ENCODE results near the gene PKN2.
"Not testable (repeated sequence)": the region's sequence is repeated elsewhere in the genome, so short reads cannot be mapped to it uniquely, and the experiment has no call there.

Gene PKN2

GRCh38 chr1:88680911-88681622 lies 3.0 kb upstream of the PKN2 start:
- DNase-seq = no peak

- no peak for DNase-seq
These were observed 597 bp downstream of the PKN2 start for GRCh38 chr1:88684482-88685258.

- DNase-seq = no peak
These were observed 1.2 kb downstream of the PKN2 start for GRCh38 chr1:88685259-88685620.

- no peak for DNase-seq
These were observed 7.5 kb downstream of the PKN2 start for GRCh38 chr1:88691540-88691939.

- no peak for DNase-seq
These were observed 11.7 kb downstream of the PKN2 start for GRCh38 chr1:88695781-88696180.

GRCh38 chr1:88697503-88697902 lies 13.4 kb downstream of the PKN2 start:
- DNase-seq = no peak

- DNase-seq = no peak
These were observed 14.1 kb downstream of the PKN2 start for GRCh38 chr1:88698140-88698539.

GRCh38 chr1:88698764-88699163 lies 14.7 kb downstream of the PKN2 start:
- no peak for DNase-seq

- no peak for DNase-seq
These were observed 16.4 kb downstream of the PKN2 start for GRCh38 chr1:88700425-88701013.

- DNase-seq = no peak
These were observed 17.2 kb downstream of the PKN2 start for GRCh38 chr1:88701275-88701674.

GRCh38 chr1:88701793-88702192 lies 17.7 kb downstream of the PKN2 start:
- not testable (repeated sequence) for DNase-seq

GRCh38 chr1:88708011-88708410 lies 23.9 kb downstream of the PKN2 start:
- DNase-seq = no peak

GRCh38 chr1:88712907-88713306 lies 28.8 kb downstream of the PKN2 start:
- not testable (repeated sequence) for DNase-seq

- not testable (repeated sequence) for DNase-seq
These were observed 32.5 kb downstream of the PKN2 start for GRCh38 chr1:88716571-88716970.

- no peak for DNase-seq
These were observed 38.4 kb downstream of the PKN2 start for GRCh38 chr1:88722492-88722891.

- no peak for DNase-seq
These were observed 42.6 kb downstream of the PKN2 start for GRCh38 chr1:88726697-88727096.

GRCh38 chr1:88727205-88727604 lies 43.1 kb downstream of the PKN2 start:
- DNase-seq = no peak

GRCh38 chr1:88729297-88729696 lies 45.2 kb downstream of the PKN2 start:
- no peak for DNase-seq

- DNase-seq = no peak
These were observed 46.1 kb downstream of the PKN2 start for GRCh38 chr1:88730132-88730675.

- no peak for DNase-seq
These were observed 46.9 kb downstream of the PKN2 start for GRCh38 chr1:88730995-88731394.

GRCh38 chr1:88731475-88732269 lies 47.6 kb downstream of the PKN2 start:
- no peak for DNase-seq

GRCh38 chr1:88735382-88735781 lies 51.3 kb downstream of the PKN2 start:
- no peak for DNase-seq

GRCh38 chr1:88735909-88736308 lies 51.8 kb downstream of the PKN2 start:
- no peak for DNase-seq

Measured in retina (tissue), 1 donor.